ENCODE data around the gene RNF212. TPM values are rescaled to one million over a fixed set of nuclear protein-coding genes. Genes with fewer than 3 reads are reported as not detected.

RNF212 gene
- total RNA-seq, 4 donors from 2014 or later = 0.77 to 13.5 (median 5.2) TPM

DNA sequence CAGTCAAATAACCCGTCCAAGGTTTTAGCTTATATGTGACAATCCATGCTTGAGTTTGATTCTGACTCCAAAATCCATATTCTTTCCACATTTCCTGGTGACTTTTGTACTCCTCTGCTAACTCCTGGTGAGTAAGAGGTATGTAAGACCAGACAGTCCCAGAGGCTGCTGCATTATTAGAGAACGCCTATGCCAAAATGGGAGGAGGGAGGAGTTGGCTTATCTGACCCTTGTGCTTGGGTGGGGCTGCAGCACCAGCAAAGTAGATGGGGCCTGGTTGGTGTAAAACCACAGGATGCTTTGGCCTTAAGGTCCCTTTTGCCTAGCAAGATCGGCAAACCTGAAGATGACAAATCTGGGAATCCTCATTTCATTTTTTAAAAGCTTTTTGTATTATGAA, 9.1 kb upstream of the RNF212 start:
- intact Hi-C loops (cut with DNase I; ENCODE audit: low total_unique reads) = no loop called here
- H3K27ac ChIP-seq = no peak overlapping the region
- TF ChIP-seq, protein P1, sequence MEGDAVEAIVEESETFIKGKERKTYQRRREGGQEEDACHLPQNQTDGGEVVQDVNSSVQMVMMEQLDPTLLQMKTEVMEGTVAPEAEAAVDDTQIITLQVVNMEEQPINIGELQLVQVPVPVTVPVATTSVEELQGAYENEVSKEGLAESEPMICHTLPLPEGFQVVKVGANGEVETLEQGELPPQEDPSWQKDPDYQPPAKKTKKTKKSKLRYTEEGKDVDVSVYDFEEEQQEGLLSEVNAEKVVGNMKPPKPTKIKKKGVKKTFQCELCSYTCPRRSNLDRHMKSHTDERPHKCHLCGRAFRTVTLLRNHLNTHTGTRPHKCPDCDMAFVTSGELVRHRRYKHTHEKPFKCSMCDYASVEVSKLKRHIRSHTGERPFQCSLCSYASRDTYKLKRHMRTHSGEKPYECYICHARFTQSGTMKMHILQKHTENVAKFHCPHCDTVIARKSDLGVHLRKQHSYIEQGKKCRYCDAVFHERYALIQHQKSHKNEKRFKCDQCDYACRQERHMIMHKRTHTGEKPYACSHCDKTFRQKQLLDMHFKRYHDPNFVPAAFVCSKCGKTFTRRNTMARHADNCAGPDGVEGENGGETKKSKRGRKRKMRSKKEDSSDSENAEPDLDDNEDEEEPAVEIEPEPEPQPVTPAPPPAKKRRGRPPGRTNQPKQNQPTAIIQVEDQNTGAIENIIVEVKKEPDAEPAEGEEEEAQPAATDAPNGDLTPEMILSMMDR (IDR thresholded peaks at IDR 0.05) = no peak
- no peak for TF ChIP-seq POLR2A (IDR thresholded peaks at IDR 0.05)
- no peaks in the 10 kb centered on the region for H3K27me3 ChIP-seq
- DNase-seq = no peak
- H3K4me1 ChIP-seq = no peaks in the 10 kb centered on the region
- no peaks in the 10 kb centered on the region for H3K36me3 ChIP-seq
- H3K4me3 ChIP-seq = no peak overlapping the region
- no peaks in the 10 kb centered on the region for H3K9me3 ChIP-seq

DNA sequence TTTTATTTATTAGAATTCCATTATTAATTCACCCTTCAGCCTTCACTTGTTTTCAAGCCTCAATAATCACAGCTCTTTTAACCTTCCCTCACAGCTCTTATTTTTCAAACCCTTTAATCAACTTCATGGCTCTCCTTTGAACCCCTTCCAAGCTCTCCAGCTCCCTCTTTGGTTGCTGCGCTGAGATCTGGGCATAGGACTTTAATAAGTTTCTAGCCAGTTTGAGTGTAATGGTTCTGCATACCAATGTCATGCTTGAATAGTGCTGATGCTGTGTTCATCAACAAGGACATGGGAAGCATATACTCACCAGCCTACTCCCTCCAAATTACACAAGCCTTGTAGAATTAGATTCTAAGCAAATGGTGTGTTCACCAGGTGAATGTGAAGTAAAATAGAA, 3.5 kb upstream of the RNF212 start:
- Histone ChIP-seq H3K36me3 (no peaks in the 10 kb centered on the region), H3K9me3 (no peaks in the 10 kb centered on the region), H3K27ac (no peak overlapping the region), H3K27me3 (no peaks in the 10 kb centered on the region), H3K4me3 (no peak overlapping the region), H3K4me1 (no peaks in the 10 kb centered on the region)
- TF ChIP-seq POLR2A (IDR thresholded peaks at IDR 0.05) = no peak
- TF ChIP-seq, protein P1 (IDR thresholded peaks at IDR 0.05) = no peak
- no peak for DNase-seq
- intact Hi-C loops (cut with DNase I; ENCODE audit: low total_unique reads) = no loop called here

DNA sequence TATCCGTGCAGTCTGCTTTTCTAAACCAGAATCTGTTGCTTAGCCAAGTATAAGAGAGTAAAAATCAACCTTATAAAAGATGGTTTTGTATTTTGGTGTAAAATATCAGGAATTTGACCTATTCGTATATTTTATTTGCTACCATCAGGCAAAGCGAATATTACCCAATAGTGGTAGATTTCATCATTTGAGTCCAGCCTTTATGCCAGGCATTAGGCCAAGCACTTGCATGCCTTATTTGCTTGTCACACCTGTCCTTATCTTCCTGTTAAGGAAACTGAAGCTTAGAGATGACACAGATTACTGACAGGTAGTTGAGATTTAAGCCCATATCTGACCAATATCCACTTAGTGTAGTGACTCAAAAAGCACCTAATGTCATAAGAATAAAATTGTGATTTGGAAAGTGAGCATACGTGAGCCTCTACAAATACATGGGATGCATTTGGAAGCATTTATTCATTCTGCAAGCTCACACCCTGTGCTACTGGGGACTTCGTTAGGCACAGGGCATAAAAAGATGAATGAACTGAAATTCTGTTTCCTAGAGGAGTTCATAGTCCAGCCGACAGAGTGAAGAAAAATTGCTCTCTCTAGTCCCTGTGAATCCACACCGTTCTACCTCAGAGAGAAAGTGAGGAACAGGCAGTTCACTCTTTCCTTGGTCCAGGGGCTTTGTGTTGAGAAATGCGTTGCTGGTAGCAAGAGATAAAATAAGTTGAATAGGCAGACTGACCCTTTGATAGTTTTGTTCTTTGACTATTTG, 2.3 kb upstream of the RNF212 start:
- no peak for TF ChIP-seq POLR2A (IDR thresholded peaks at IDR 0.05)
- TF ChIP-seq, protein P1 (IDR thresholded peaks at IDR 0.05) = no peak
- intact Hi-C loops (cut with DNase I; ENCODE audit: low total_unique reads) = no loop called here
- H3K27me3 ChIP-seq = no peaks in the 10 kb centered on the region
- H3K4me1 ChIP-seq = no peaks in the 10 kb centered on the region
- no peaks in the 10 kb centered on the region for H3K36me3 ChIP-seq
- no peak overlapping the region for H3K27ac ChIP-seq
- no peak overlapping the region for H3K4me3 ChIP-seq
- DNase-seq = no peak
- no peaks in the 10 kb centered on the region for H3K9me3 ChIP-seq

DNA sequence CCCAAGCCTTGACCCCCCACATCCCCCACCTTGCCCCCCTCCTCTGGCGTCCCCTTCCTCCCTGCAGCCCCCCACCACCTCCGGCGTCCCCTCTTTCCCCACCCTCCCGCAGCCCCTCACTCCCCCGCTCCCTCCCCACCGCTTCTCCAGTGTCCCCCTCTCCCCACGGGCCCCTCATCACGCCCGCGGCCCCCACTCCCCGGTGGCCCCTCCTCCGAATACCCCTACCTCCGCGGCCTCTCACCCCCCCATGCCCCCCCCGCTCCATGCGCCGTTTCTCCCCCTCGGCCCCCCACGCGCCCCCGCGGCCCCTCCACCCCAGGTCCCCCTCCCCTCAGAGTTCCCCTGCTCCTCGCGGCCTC, 562 bp downstream of the RNF212 start:
- no peak overlapping the region for H3K27ac ChIP-seq
- intact Hi-C loops (cut with DNase I; ENCODE audit: low total_unique reads) = no loop called here
- H3K4me1 ChIP-seq = no peaks in the 10 kb centered on the region
- H3K36me3 ChIP-seq = no peaks in the 10 kb centered on the region
- no peak overlapping the region for H3K4me3 ChIP-seq
- DNase-seq = no peak
- H3K9me3 ChIP-seq = no peaks in the 10 kb centered on the region
- no peaks in the 10 kb centered on the region for H3K27me3 ChIP-seq
- TF ChIP-seq, protein P1 (IDR thresholded peaks at IDR 0.05) = no peak
- TF ChIP-seq POLR2A (IDR thresholded peaks at IDR 0.05) = no peak

DNA sequence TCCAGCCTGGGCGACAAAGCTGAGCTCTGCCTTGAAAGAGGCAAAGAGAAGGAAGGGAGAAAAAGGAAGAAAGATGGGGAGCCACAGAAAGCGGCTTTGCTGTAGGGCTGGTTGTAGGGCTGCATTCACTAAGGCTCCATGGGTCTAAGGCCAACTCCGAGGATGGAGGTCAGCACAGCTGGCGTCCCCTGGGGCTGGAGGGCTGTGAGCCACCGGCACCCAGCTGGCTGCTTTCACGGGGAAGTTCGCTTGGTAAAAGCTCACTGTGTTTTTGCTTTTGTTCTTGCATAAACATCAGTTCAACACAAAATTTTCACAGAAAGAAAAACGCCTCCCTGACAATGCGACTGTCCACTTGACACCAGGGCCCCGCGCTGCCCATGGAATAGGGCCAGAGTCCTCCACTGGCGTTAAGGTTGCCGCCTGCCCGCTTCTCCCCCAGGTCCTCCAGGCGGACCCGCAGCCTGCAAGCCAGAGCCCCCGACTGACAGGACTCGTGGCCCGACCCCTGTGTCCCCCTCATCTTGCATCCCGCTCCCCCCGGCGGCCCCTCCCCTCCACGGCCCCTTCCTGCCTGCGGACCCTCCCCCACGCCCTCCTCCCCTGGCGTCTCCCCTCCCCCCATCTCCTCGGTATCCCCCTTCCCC, 1.1 kb downstream of the RNF212 start:
- intact Hi-C loops (cut with DNase I; ENCODE audit: low total_unique reads) = no loop called here
- no peak overlapping the region for H3K4me3 ChIP-seq

More for the DNA sequence above, 1.1 kb downstream of the RNF212 start:
- no peaks in the 10 kb centered on the region for H3K9me3 ChIP-seq
- no peak for TF ChIP-seq POLR2A (IDR thresholded peaks at IDR 0.05)
- TF ChIP-seq, protein P1 (IDR thresholded peaks at IDR 0.05) = no peak
- H3K27ac ChIP-seq = no peak overlapping the region
- no peaks in the 10 kb centered on the region for H3K36me3 ChIP-seq
- H3K4me1 ChIP-seq = no peaks in the 10 kb centered on the region
- H3K27me3 ChIP-seq = no peaks in the 10 kb centered on the region
- no peak for DNase-seq

Measured in uterus (tissue), 4 donors.